ENCODE data around the gene SHFL. TPM values are rescaled to one million over a fixed set of nuclear protein-coding genes. Genes with fewer than 3 reads are reported as not detected.

Gene SHFL
- polyA plus RNA-seq (2013, experiment 1 of 2; ENCODE audit: insufficient read length): 16.7 TPM
- 18.3 TPM for polyA plus RNA-seq (2013, experiment 2 of 2; ENCODE audit: insufficient read length)

GRCh38 chr19:10085641-10086590 lies at the start of gene SHFL:
Gene SHFL, plus strand, starts transcription at chr19:10086317. Its CDS starts 111 bp downstream, at chr19:10086428.
- peak; percentile 54 for DNase-seq

DNA sequence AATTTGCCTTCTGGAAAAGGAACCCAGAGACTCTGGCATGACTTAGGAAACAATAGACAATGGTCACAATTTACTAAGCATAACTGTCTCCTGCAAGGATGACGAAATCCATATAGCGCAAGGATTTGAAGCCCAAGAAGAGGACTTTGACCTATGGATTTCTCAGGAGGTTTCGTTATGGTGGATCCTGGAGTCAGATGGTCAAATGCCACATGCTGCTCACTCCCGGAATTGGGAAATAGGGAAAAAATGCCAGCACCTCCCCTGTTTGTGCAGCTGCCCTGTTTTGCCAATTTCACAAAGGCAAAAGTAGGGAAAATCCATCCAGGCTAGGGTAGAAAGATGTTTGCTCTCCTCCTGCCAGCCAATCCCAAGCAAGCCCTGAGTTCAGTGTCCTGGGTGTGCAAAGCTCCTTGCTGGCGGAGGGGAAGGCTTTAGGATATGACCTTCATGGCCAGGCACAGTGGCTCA lies 49.5 kb upstream of the SHFL start:
- no peak for DNase-seq

DNA sequence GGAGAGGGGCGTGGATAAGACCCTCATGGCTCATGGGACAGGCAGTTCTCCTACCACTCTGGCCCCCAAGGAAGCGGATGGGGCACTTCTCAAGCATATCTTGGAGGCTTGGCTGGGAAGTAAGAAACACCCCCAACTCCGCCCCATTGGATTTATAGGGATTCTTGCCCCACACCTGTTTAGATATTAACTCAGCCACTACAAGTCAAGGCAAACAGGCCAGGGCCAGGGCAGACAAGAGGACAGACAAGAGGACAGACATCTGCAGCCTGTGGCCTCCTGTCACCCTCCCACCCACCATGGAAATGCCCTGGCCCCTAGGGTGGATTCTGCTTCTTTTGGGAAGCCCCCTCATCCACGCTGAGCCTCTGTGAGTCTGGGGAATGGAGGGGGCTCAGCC lies 48.8 kb upstream of the SHFL start:
- DNase-seq: no peak

DNA sequence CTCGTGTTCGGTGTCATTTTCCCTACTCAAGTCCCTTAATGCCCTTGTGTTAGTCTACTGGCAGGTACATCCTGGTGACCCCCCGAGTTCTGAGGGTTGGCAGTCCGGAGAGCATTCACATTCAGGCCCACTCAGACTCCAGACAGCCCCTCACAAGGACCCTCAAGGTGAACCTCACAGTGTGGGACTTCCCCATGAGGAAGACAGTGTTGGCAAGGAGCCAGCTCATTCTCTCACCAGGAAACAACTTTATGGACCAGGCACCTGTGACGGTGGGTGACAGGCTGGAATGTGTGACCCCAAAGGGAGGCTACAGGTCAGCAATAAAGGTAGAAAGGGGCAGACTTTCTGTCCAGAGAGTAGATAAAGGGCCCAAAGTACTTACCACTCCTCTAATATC lies 48.3 kb upstream of the SHFL start:
- no peak for DNase-seq

DNA sequence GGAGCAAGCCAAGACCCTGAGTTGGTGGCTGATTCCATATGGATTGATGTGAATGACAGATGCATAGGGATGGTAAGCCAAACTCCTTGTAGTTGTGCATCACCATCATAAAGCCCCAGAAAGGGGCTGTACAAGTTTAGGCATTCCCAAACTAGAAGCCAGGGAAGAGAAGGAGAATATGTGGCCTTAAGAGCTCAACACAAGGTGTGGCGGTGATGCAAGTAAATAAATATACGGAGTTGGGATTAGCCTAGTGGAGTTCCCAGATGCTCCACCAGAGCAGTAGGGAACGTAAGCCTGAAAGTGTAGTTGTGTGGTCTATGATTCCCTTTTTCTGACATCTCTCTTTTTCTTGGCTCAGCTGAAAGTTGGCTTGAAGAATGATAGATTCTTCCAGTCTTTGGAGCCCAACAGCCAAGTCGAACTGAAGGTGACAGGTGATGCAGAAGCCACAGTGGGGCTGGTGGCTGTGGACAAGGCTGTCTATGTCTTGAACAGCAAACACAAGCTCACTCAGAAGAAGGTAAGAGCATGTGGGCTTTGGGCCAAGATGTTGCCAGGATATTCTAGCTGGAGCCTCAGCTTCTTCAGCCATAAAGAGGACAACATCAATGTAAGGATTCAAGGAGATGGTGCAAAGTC lies 42.7 kb upstream of the SHFL start:
- peak; percentile 28 for DNase-seq

GRCh38 chr19:10044390-10044789 lies 41.7 kb upstream of the SHFL start:
- no peak for DNase-seq

GRCh38 chr19:10045371-10045770 lies 40.7 kb upstream of the SHFL start:
- DNase-seq: no peak

DNA sequence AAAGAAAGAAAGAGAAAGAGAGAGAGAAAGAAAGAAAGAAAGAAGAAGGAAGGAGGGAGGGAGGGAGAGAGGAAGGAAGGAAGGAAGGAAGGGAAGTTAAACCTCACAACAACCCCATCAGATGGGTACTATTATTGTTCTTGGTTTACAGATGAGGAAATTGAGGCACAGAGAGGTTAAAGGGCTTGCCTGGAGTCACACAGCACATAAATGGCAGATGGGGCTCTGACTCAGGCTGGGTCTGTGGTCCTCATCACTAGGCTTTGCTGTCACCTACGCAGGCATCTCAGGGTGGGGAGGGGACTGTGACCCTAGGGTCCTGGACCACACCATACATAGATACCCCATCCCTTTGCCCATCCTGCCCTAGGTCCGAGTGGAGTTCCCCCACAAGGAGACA lies 36.5 kb upstream of the SHFL start:
- DNase-seq: no peak

GRCh38 chr19:10052602-10053360 lies 33.3 kb upstream of the SHFL start:
- DNase-seq: no peak

DNA sequence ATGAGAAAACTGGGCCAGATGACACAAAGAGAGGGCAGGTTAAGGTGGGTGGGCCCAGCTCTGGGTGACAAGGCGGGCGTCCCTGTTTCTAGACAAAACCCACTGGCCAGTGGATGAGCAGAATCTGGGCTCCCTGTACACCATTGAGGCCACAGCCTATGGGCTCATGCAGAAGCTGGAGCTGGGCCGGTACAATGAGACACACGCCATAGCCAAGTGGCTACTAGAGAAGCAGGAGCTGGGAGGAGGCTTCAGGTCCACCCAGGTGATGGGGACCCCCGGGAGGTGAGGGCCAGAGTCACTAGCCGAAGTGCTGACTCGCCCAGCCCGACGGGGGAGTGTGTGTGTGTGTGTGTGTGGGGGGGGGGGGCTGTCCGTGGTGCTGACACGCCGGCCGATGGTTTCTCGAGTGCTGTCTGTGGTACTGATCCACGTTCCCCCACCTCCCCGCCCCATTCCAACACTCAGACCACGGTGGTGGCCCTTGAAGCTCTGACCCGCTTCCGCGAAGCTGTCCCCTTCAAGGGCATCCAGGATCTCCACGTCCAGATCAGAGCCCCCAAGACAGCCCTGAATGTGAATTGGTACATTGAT lies 24.3 kb upstream of the SHFL start:
- no peak for DNase-seq

DNA sequence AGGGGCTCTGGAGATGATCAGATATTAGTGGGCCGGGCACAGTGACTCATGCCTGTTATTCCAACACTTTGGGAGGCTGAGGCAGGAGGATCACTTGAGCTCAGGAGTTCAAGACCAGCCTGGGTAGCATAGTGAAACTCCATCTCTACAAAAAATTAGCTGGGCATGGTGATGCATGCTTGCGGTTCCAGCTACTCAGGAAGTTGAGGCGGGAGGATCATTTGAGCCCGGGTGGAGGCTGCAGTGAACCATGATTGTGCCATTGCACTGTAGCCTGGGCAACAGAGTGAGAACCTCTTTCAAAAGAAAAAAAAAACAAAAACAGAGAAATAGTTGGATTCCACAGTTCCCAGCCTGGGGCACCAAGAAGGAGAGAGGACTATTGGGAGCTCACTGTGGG lies 17.9 kb upstream of the SHFL start:
- no peak for DNase-seq

GRCh38 chr19:10069046-10069445 lies 17.1 kb upstream of the SHFL start:
- DNase-seq: no peak

DNA sequence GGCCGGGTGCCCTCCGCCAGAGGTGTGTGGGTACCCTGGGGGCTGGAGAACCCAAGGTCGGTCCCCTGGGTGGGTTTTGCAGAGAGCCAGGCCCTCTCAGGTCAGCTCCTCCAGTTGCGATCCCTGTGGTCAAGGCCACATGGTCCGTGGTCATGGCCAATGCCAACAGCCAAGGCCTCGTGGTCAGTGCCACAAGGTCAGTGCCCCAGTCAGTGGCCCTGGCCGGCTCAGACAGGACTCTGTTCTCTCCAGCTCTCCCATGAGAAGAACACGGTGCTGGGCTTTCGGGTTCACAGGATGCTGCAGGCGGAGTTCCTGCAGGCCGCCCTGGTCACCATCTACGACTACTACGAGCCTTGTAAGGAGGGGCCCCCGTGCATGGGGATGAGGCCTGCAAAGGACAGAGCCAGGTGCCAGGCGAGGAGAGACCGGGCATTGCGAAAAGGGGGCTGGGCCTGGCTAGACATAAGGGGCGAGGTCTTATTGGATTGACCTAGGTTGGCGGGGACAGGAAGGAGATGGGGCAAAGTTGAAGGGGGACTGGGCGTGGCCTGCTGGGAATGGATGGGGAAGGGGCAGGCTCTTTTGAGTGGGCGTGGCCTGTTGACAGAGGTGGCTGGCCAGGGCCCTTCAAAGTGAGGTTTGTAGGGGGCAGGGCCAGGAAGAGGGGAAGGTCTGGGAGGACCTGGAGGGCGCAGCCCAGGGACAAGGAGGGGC lies 15.2 kb upstream of the SHFL start:
- no peak for DNase-seq

- peak; percentile 29 for DNase-seq
Measured at GRCh38 chr19:10074153-10074552, 12.0 kb upstream of the SHFL start.

DNA sequence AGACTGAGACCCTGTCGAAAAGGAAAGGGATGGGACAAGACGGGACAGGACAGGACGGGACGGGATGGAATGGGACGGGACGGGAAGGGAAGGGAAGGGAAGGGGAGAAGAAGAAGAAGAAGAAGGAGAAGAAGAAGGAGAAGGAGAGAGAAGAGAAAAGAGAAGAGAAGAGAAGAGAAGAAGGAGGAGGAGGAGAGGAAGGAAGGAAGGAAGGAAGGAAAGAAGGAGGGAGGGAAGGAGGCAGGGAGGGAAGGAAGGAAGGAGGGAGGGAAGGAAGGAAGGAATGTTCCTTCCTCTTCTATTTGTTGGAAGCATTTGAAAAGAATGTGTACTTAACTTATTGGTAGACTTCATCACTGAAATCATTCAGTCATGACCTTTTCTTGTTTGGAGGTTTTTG lies 9.6 kb upstream of the SHFL start:
- no peak for DNase-seq

GRCh38 chr19:10078329-10078728 lies 7.8 kb upstream of the SHFL start:
- no peak for DNase-seq

GRCh38 chr19:10079031-10079453 lies 7.1 kb upstream of the SHFL start:
- DNase-seq: no peak

- no peak for DNase-seq
Measured at GRCh38 chr19:10083911-10084310, 2.2 kb upstream of the SHFL start.

DNA sequence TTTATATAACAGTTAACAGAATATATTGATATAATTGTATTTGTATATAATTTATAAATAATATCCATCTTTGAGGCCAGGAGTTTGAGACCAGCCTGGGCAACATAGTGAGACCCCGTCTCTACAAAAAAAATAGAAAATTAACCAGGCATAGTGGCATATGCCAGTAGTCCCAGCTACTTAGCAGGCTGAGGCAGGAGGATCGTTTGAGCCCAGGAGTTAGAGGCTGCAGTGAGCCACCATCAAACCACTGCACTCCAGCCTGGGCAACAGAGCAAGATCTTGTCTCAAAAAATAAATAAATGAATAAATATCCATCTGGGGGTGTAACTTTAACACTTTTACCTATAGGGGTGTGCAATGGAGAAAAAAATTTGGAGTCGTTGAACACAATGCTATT lies 1.3 kb upstream of the SHFL start:
- DNase-seq: no peak

DNA sequence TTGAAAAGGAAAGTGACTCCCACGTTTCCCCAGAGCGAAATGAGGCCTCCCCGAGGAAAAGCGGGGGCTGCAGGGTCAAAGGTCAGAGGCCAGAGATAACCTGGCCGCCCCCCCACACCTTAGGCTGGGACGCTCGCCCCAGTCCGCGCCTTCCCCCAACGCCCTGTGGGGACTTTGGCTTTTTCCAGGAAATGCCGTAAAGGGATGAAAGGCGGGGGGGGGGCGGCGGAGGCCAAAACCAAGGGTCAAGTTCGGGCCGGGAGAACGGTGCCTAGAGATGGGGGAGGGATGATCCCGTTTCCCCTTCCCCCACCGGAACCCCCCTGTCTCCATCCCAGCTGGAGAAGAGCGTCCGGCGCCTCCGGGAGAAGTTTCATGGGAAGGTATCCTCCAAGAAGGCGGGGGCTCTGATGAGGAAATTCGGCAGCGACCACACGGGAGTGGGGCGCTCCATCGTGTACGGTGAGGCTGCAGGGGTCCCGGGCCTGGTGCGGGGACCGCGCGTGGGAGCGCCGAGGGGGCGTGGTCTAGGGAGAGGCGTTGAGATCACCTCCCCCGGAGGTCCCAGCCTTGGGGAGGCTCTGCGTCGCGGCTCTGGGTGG lies 575 bp downstream of the SHFL start:
- no peak for DNase-seq

DNA sequence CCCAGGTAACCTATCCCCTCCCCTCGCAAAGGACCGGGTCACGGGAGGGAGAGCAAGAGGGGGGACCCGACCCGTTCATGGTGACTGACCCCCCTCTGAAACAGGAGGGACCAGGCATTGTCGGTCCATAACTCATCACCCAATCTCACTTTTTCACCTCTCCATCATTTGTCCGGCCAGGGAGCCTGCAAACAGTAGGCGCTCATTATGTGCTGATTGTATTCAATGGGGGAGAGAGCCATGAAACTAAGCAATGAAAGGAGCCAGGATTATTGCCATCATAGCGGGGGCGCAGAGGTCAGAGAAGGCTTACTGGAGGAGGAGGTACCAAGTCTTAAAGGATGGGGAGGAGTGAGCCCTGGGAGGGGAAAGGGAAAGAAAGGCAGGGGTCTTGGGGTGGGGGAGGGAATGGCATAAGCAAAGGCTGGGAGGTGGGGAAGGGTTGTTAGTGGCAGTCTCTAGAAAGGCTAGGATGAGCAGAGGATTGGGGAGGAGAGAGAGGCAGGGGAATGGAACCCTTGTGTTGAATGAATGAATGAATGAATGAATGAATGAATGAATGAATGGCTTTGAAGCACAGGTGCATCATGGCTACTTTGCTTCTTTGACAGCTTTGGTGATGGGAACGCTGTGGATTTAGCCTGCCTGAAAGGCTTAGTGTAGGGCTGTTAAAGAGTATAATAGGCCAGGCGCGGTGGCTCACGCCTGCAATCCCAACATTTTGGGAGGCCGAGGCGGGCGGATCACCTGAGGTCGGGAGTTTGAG lies 1.4 kb downstream of the SHFL start:
- DNase-seq: no peak

Measured in fibroblast of skin of back (primary cell).